AG08396 (cell line): Measurements from ENCODE around the gene DHFR.
"Not testable (repeated sequence)": the region's sequence is repeated elsewhere in the genome, so short reads cannot be mapped to it uniquely, and the experiment has no call there.

Source experiments
- DNase-seq: peaks from one replicate; pipeline ENCODE4 v3.0.0; 2012; ENCODE audit warnings: low spot score, mixed read lengths

Gene DHFR

GRCh38 chr5:80592761-80593160, 62.0 kb downstream of the DHFR start:
- no peak for DNase-seq

GRCh38 chr5:80592105-80592504, 62.7 kb downstream of the DHFR start:
- DNase-seq: no peak

- no peak for DNase-seq
Observed at GRCh38 chr5:80591352-80591751, 63.4 kb downstream of the DHFR start.

- DNase-seq: no peak
Observed at GRCh38 chr5:80590766-80591165, 64.0 kb downstream of the DHFR start.

- DNase-seq: no peak
Observed at GRCh38 chr5:80588858-80589540, 65.8 kb downstream of the DHFR start.

- no peak for DNase-seq
Observed at GRCh38 chr5:80584770-80585169, 70.0 kb downstream of the DHFR start.

- DNase-seq: not testable (repeated sequence)
Observed at GRCh38 chr5:80580291-80580690, 74.5 kb downstream of the DHFR start.

GRCh38 chr5:80579050-80579449, 75.7 kb downstream of the DHFR start:
- DNase-seq: no peak

- no peak for DNase-seq
Observed at GRCh38 chr5:80577707-80578106, 77.1 kb downstream of the DHFR start.

- no peak for DNase-seq
Observed at GRCh38 chr5:80576383-80576782, 78.4 kb downstream of the DHFR start.
